DND-41 (cell line): ENCODE results near the gene LYST.

Experiments used
- CTCF ChIP-seq: IDR thresholded peaks from 2 replicates; pipeline ENCODE4 v1.5.1; 2012; ENCODE audit warnings: borderline replicate concordance, low read length, moderate library complexity, mild to moderate bottlenecking; ENCODE audit not compliant: poor library complexity, severe bottlenecking; ENCODE audit errors: extremely low read depth
- EZH2 ChIP-seq: IDR thresholded peaks from 3 replicates; pipeline ENCODE4 v1.6.1; 2012; ENCODE audit warnings: borderline replicate concordance, low read depth, mild to moderate bottlenecking, moderate library complexity, low read length, inconsistent platforms; ENCODE audit not compliant: severe bottlenecking

- no peak for TF ChIP-seq CTCF
- no peak for TF ChIP-seq EZH2
These were observed 120.5 kb downstream of the LYST start for GRCh38 chr1:235746245-235746644.
